VCaP (cell line): ENCODE data around the gene ABHD12B.

Experiments used
- H3K27ac ChIP-seq: fragments of 450-650 bp; 2 replicates; pipeline ENCODE4 v1.5.1; 2017
- CTCF ChIP-seq: fragments of 450-650 bp; conservative IDR thresholded peaks from 2 replicates; pipeline ENCODE4 v1.5.1; 2017; ENCODE audit warnings: mild to moderate bottlenecking, moderate library complexity

Gene ABHD12B

GRCh38 chr14:50871914-50872732 is at the start of gene ABHD12B:
TSS of gene ABHD12B (plus strand) at chr14:50872053. CDS start at chr14:50872175, 122 bp downstream.
- H3K27ac ChIP-seq = no peak within 1 kb of the TSS
- TF ChIP-seq CTCF = no peak

- no peak for TF ChIP-seq CTCF
- no peak overlapping the region for H3K27ac ChIP-seq
These were observed 49.3 kb upstream of the ABHD12B start for GRCh38 chr14:50822501-50823042.

GRCh38 chr14:50823051-50823761 is 48.6 kb upstream of the ABHD12B start:
- TF ChIP-seq CTCF = no peak
- peak overlapping the region; percentile 7; the same call in 1 of the 2 replicates for H3K27ac ChIP-seq

GRCh38 chr14:50823762-50824636 is 47.9 kb upstream of the ABHD12B start:
- TF ChIP-seq CTCF = no peak
- peak overlapping the region; percentile 7; the same call in 1 of the 2 replicates for H3K27ac ChIP-seq

GRCh38 chr14:50825307-50825706 is 46.5 kb upstream of the ABHD12B start:
- no peak overlapping the region for H3K27ac ChIP-seq
- TF ChIP-seq CTCF = no peak

- H3K27ac ChIP-seq = no peak overlapping the region
- TF ChIP-seq CTCF = no peak
These were observed 45.2 kb upstream of the ABHD12B start for GRCh38 chr14:50826681-50827080.
